MM.1S (cell line): Measurements from ENCODE around the gene BRD4.

Experiments
- CTCF ChIP-seq: fragments of 300-600 bp; sonication (generic); IDR thresholded peaks from 2 replicates; pipeline ENCODE4 v1.5.1; 2016; ENCODE audit warnings: antibody characterized with exemption, low read length, mixed read lengths
- EZH2 ChIP-seq: fragments of 300-600 bp; sonication (generic); optimal IDR thresholded peaks from 2 replicates; pipeline ENCODE3; 2017; ENCODE audit warnings: low read depth, mild to moderate bottlenecking, antibody characterized with exemption, low read length, mixed read lengths
- EZH2phosphoT487 ChIP-seq: fragments of 300-600 bp; sonication (generic); IDR thresholded peaks from 2 replicates; pipeline ENCODE4 v1.6.1; 2018; ENCODE audit warnings: antibody characterized with exemption, low read length

GRCh38 chr19:15260939-15261338, 71.4 kb downstream of the BRD4 start:
- TF ChIP-seq CTCF (peak; percentile 25), EZH2 (no peak), EZH2phosphoT487 (no peak)
